HT-29 (cell line): ENCODE measurements around the gene PGLYRP3. TPM values are rescaled to one million over a fixed set of nuclear protein-coding genes. Genes with fewer than 3 reads are reported as not detected.
A peak's percentile ranks its signal among the peaks of the same experiment; 100 is the strongest.
"Not testable (repeated sequence)": the region's sequence is repeated elsewhere in the genome, so short reads cannot be mapped to it uniquely, and the experiment has no call there.

ENCODE experiments used
- DNase-seq: peaks from one replicate; pipeline ENCODE4 v3.0.0-alpha.2; 2015; ENCODE audit warnings: low spot score
- total RNA-seq: library from RNA; depleted of rRNA; stranded (reverse); fragments of >200 nt; shearing (Covaris generic); gene quantifications from 2 replicates; pipeline ENCODE4 v1.2.3, GENCODE V29; 2014

PGLYRP3 gene
- total RNA-seq, 1 experiment from 2014 or later: not detected

GRCh38 chr1:153348511-153349362 lies 36.0 kb upstream of the PGLYRP3 start, which contains the start of gene PGLYRP4:
Gene PGLYRP4 (minus strand): TSS chr1:153348841. CDS start chr1:153347932, 909 bp downstream.
- DNase-seq: peak; percentile 16

- no peak for DNase-seq
Measured at GRCh38 chr1:153347856-153348255, 35.1 kb upstream of the PGLYRP3 start.

GRCh38 chr1:153347049-153347448 lies 34.3 kb upstream of the PGLYRP3 start:
- not testable (repeated sequence) for DNase-seq

GRCh38 chr1:153346077-153346723 lies 33.4 kb upstream of the PGLYRP3 start:
- DNase-seq: no peak

GRCh38 chr1:153345187-153346076 lies 32.7 kb upstream of the PGLYRP3 start:
- no peak for DNase-seq

GRCh38 chr1:153344718-153345025 lies 31.9 kb upstream of the PGLYRP3 start:
- DNase-seq: no peak

GRCh38 chr1:153343811-153344717 lies 31.3 kb upstream of the PGLYRP3 start:
- no peak for DNase-seq

- DNase-seq: no peak
Measured at GRCh38 chr1:153343040-153343681, 30.4 kb upstream of the PGLYRP3 start.

GRCh38 chr1:153342178-153342577 lies 29.4 kb upstream of the PGLYRP3 start:
- no peak for DNase-seq

GRCh38 chr1:153341431-153341934 lies 28.7 kb upstream of the PGLYRP3 start:
- DNase-seq: no peak

GRCh38 chr1:153340356-153340755 lies 27.6 kb upstream of the PGLYRP3 start:
- no peak for DNase-seq

GRCh38 chr1:153339802-153340201 lies 27.1 kb upstream of the PGLYRP3 start:
- no peak for DNase-seq

- DNase-seq: no peak
Measured at GRCh38 chr1:153337980-153338853, 25.5 kb upstream of the PGLYRP3 start.

GRCh38 chr1:153336650-153337049 lies 23.9 kb upstream of the PGLYRP3 start:
- DNase-seq: no peak

GRCh38 chr1:153333902-153334301 lies 21.1 kb upstream of the PGLYRP3 start:
- no peak for DNase-seq

- no peak for DNase-seq
Measured at GRCh38 chr1:153324912-153325311, 12.2 kb upstream of the PGLYRP3 start.

- no peak for DNase-seq
Measured at GRCh38 chr1:153322568-153322967, 9.8 kb upstream of the PGLYRP3 start.

GRCh38 chr1:153318145-153318544 lies 5.4 kb upstream of the PGLYRP3 start:
- DNase-seq: not testable (repeated sequence)

- not testable (repeated sequence) for DNase-seq
Measured at GRCh38 chr1:153316013-153316412, 3.3 kb upstream of the PGLYRP3 start.
